ENCODE data around the gene MATN4. TPM values are rescaled to one million over a fixed set of nuclear protein-coding genes. Genes with fewer than 3 reads are reported as not detected.

The MATN4 gene
- polyA plus RNA-seq, 1 donor from 2014 or later: not detected

- Histone ChIP-seq H3K4me2 (ENCODE audit: low read length) (no peak overlapping the region), H3K79me2 (replicated peaks; ENCODE audit: insufficient read depth, low read length) (no peaks in the 10 kb centered on the region), H3K9me2 (ENCODE audit: insufficient read depth, low read length) (no peaks in the 10 kb centered on the region), H3K27me3 (ENCODE audit: insufficient read depth, low read depth, low read length) (no peaks in the 10 kb centered on the region), H2AFZ (ENCODE audit: low read depth, low read length) (no peak overlapping the region), H4K20me1 (ENCODE audit: insufficient read depth) (no peaks in the 10 kb centered on the region), H3F3A (ENCODE audit: insufficient read depth, low read length, poor library complexity, severe bottlenecking) (no peaks in the 10 kb centered on the region), H3K9ac (ENCODE audit: low read length) (no peak overlapping the region), H3K27ac (ENCODE audit: low read length) (no peak overlapping the region), H3K36me3 (ENCODE audit: insufficient read depth, low read length) (no peaks in the 10 kb centered on the region), H3K9me3 (ENCODE audit: low read length) (no peaks in the 10 kb centered on the region), H3K4me3 (ENCODE audit: low read length) (no peak overlapping the region)
- TF ChIP-seq RAD21 (conservative IDR thresholded peaks at IDR 0.05): no peak
- TF ChIP-seq, protein P1, sequence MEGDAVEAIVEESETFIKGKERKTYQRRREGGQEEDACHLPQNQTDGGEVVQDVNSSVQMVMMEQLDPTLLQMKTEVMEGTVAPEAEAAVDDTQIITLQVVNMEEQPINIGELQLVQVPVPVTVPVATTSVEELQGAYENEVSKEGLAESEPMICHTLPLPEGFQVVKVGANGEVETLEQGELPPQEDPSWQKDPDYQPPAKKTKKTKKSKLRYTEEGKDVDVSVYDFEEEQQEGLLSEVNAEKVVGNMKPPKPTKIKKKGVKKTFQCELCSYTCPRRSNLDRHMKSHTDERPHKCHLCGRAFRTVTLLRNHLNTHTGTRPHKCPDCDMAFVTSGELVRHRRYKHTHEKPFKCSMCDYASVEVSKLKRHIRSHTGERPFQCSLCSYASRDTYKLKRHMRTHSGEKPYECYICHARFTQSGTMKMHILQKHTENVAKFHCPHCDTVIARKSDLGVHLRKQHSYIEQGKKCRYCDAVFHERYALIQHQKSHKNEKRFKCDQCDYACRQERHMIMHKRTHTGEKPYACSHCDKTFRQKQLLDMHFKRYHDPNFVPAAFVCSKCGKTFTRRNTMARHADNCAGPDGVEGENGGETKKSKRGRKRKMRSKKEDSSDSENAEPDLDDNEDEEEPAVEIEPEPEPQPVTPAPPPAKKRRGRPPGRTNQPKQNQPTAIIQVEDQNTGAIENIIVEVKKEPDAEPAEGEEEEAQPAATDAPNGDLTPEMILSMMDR (IDR thresholded peaks at IDR 0.05; ENCODE audit: poor library complexity, severe bottlenecking): no peak
- no peak for TF ChIP-seq MXI1 (conservative IDR thresholded peaks at IDR 0.05; ENCODE audit: poor library complexity, severe bottlenecking)
- TF ChIP-seq EP300 (conservative IDR thresholded peaks at IDR 0.05; ENCODE audit: poor library complexity, severe bottlenecking): no peak
These were observed 2.8 kb downstream of the MATN4 start for GRCh38 chr20:45305262-45305661.

DNA sequence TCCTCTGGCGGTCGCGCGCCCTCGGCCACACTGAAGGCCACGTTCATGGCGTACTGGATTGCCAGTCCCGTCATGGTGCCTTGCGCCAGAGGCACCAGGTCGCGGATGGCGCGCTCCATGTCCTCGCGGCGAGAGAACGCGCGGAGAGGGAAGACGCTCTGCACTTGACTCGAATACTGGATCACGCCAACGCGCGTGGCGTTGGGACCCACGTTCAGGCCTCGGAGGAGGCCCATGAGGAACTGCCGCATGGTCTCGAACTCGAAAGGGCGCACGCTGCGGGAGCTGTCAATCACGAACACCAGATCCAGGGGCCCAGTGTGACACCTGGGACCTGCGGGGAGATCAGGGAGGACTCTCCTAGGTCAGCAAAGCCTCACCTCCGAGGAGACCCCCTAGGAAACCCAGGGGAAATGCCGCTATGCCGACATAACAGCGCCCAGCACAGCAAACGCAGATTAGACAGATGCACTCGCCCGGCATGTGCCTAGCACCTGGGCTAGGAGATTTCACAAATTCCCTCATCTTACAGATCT, 3.6 kb downstream of the MATN4 start:
- no peak for TF ChIP-seq EZH2 (IDR thresholded peaks at IDR 0.05; ENCODE audit: borderline replicate concordance, insufficient read depth, low read length, poor library complexity, severe bottlenecking)
- Histone ChIP-seq H3K27me3 (ENCODE audit: insufficient read depth, low read depth, low read length) (no peaks in the 10 kb centered on the region), H3K36me3 (ENCODE audit: insufficient read depth, low read length) (no peaks in the 10 kb centered on the region), H2AFZ (ENCODE audit: low read depth, low read length) (no peak overlapping the region), H3K27ac (ENCODE audit: low read length) (no peak overlapping the region), H4K20me1 (ENCODE audit: insufficient read depth) (no peaks in the 10 kb centered on the region), H3K4me2 (ENCODE audit: low read length) (no peak overlapping the region), H3K9ac (ENCODE audit: low read length) (no peak overlapping the region), H3K9me2 (ENCODE audit: insufficient read depth, low read length) (no peaks in the 10 kb centered on the region), H3K9me3 (ENCODE audit: low read length) (no peaks in the 10 kb centered on the region), H3F3A (ENCODE audit: insufficient read depth, low read length, poor library complexity, severe bottlenecking) (no peaks in the 10 kb centered on the region), H3K79me2 (replicated peaks; ENCODE audit: insufficient read depth, low read length) (no peaks in the 10 kb centered on the region), H3K4me3 (ENCODE audit: low read length) (no peak overlapping the region)

DNA sequence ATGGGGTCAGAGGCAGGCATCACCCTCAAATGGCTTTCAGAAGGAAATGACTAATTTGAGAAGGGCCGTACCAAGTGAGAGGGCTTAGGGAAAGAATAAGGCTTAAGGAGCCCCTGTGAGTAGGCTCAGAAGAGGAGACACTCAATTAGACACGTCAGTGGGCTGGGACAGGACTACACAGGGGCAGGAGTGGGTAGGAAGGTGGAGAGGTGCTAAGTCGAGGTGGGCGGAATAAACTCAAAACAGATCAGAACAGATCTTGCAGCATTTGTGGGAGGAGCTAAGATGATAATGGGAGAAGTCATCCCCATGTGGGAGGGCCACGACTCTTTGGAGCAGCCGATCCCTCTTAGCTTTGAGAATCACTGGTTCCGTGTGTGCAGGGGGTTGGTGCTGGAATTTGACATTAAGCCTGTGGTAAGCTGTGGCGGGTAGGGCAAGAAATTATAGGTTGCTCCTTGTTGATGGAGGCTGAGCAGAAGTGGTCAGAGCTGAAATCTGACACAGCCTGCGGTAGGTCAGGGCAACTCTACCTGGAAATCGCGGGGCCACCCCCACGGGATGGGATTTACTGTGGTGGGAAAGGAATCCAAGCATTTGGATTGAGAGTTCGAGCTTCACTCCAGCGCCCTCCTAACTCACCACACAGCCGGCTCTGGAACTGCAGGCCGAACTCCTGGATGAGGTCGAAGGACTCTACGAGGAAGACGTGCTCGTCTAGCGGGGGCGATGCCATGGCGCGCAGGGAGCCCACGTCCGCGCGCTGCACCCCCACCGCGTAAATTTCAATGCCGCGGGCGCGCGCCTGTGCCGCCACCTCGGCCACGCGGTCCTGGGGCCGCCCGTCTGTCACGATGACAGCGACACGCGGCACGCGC, 4.3 kb downstream of the MATN4 start:
- Histone ChIP-seq H3K27ac (ENCODE audit: low read length) (no peak overlapping the region), H3K9ac (ENCODE audit: low read length) (no peak overlapping the region), H3K79me2 (replicated peaks; ENCODE audit: insufficient read depth, low read length) (no peaks in the 10 kb centered on the region), H3K9me2 (ENCODE audit: insufficient read depth, low read length) (no peaks in the 10 kb centered on the region), H4K20me1 (ENCODE audit: insufficient read depth) (no peaks in the 10 kb centered on the region), H3K27me3 (ENCODE audit: insufficient read depth, low read depth, low read length) (no peaks in the 10 kb centered on the region), H3K9me3 (ENCODE audit: low read length) (no peaks in the 10 kb centered on the region), H3K4me3 (ENCODE audit: low read length) (no peak overlapping the region), H3F3A (ENCODE audit: insufficient read depth, low read length, poor library complexity, severe bottlenecking) (no peaks in the 10 kb centered on the region), H3K4me2 (ENCODE audit: low read length) (no peak overlapping the region), H3K36me3 (ENCODE audit: insufficient read depth, low read length) (no peaks in the 10 kb centered on the region), H2AFZ (ENCODE audit: low read depth, low read length) (no peak overlapping the region)
- no peak for TF ChIP-seq POLR2AphosphoS5 (IDR thresholded peaks at IDR 0.05)
- no peak for TF ChIP-seq TAF1 (IDR thresholded peaks at IDR 0.05; ENCODE audit: low read depth)
- TF ChIP-seq SMC3 (conservative IDR thresholded peaks at IDR 0.05; ENCODE audit: poor library complexity): no peak
- no peak for TF ChIP-seq EP300 (conservative IDR thresholded peaks at IDR 0.05; ENCODE audit: poor library complexity, severe bottlenecking)
- TF ChIP-seq EZH2 (IDR thresholded peaks at IDR 0.05; ENCODE audit: borderline replicate concordance, insufficient read depth, low read length, poor library complexity, severe bottlenecking): no peak
- TF ChIP-seq RAD21 (conservative IDR thresholded peaks at IDR 0.05): no peak
- TF ChIP-seq, protein P1 (IDR thresholded peaks at IDR 0.05; ENCODE audit: poor library complexity, severe bottlenecking): no peak
- TF ChIP-seq MXI1 (conservative IDR thresholded peaks at IDR 0.05; ENCODE audit: poor library complexity, severe bottlenecking): no peak
- no peak for TF ChIP-seq REST (IDR thresholded peaks at IDR 0.05; ENCODE audit: borderline replicate concordance)
